PC-9 (cell line): ENCODE measurements around the gene TMEM161A.

Experiments used
- EZH2 ChIP-seq: fragments of 200-600 bp; sonication (generic); IDR thresholded peaks from 2 replicates; pipeline ENCODE4 v1.8.0; 2017; ENCODE audit warnings: antibody characterized with exemption, low read depth
- TF ChIP-seq, protein P1 (sequence below): fragments of 200-600 bp; sonication (generic); conservative IDR thresholded peaks from 2 replicates; pipeline ENCODE4 v1.6.1; 2017; ENCODE audit warnings: mixed run types, antibody characterized with exemption, mild to moderate bottlenecking, moderate library complexity

DNA sequence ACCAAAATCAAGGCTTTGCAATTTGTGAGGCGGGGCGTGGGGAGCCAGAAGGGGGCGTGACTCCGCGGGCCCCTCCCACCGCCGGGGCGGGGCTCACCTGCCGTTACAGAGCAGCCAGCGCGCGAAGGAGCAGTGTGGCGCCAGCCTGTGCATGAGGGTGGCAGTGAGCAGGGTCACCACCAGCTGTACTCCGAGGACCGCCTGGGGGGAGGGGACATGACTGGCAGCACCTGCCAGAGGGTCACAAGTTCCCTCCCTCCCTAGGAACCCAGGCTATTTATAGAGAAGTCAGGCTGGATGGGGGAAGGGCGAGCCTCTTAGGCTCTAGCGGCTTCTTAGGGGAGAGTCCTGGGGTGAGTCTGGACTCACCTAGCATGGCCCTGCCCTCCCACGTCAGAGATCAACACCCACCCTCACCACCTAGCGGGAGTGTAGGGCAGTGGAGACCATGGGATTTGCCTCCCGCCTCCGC lies 3.6 kb downstream of the TMEM161A start:
- TF ChIP-seq, protein P1, sequence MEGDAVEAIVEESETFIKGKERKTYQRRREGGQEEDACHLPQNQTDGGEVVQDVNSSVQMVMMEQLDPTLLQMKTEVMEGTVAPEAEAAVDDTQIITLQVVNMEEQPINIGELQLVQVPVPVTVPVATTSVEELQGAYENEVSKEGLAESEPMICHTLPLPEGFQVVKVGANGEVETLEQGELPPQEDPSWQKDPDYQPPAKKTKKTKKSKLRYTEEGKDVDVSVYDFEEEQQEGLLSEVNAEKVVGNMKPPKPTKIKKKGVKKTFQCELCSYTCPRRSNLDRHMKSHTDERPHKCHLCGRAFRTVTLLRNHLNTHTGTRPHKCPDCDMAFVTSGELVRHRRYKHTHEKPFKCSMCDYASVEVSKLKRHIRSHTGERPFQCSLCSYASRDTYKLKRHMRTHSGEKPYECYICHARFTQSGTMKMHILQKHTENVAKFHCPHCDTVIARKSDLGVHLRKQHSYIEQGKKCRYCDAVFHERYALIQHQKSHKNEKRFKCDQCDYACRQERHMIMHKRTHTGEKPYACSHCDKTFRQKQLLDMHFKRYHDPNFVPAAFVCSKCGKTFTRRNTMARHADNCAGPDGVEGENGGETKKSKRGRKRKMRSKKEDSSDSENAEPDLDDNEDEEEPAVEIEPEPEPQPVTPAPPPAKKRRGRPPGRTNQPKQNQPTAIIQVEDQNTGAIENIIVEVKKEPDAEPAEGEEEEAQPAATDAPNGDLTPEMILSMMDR = no peak
- no peak for TF ChIP-seq EZH2
